ENCODE data around the gene TANC1. TPM values are rescaled to one million over a fixed set of nuclear protein-coding genes. Genes with fewer than 3 reads are reported as not detected.

The TANC1 gene
- total RNA-seq, 2 experiments from 2014 or later: 0.70 to 0.92 TPM

DNA sequence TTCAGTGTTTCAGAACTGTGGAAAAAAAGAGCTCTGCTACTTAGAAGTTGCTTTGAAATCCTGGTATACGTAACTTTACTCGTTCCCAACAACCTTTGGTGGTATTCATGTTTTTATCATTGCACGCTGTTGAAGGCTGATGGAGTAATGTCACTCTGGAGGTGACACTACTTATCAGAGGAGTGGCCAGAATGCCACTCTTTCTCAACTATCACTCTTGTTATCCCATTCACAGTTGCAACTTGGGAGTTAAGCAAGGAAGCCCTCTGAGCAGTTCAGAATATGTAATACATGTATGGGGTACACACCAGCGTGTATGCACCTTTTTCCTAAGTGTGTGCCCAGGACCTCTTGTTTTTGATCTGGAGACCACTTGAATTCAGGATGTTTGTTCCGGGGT, 53.6 kb downstream of the TANC1 start:
- H3K4me1 Mint-ChIP-seq (ENCODE audit: low read depth): no peaks in the 10 kb centered on the region
- POLR2A ChIA-PET: no interaction called here
- no peak for ATAC-seq
- no peaks in the 10 kb centered on the region for H3K9me3 Mint-ChIP-seq
- TF ChIP-seq, protein P1, sequence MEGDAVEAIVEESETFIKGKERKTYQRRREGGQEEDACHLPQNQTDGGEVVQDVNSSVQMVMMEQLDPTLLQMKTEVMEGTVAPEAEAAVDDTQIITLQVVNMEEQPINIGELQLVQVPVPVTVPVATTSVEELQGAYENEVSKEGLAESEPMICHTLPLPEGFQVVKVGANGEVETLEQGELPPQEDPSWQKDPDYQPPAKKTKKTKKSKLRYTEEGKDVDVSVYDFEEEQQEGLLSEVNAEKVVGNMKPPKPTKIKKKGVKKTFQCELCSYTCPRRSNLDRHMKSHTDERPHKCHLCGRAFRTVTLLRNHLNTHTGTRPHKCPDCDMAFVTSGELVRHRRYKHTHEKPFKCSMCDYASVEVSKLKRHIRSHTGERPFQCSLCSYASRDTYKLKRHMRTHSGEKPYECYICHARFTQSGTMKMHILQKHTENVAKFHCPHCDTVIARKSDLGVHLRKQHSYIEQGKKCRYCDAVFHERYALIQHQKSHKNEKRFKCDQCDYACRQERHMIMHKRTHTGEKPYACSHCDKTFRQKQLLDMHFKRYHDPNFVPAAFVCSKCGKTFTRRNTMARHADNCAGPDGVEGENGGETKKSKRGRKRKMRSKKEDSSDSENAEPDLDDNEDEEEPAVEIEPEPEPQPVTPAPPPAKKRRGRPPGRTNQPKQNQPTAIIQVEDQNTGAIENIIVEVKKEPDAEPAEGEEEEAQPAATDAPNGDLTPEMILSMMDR (IDR thresholded peaks at IDR 0.05): no peak
- no peak overlapping the region for H3K27ac Mint-ChIP-seq
- intact Hi-C loops (cut with micrococcal nuclease): no loop called here
- H3K36me3 Mint-ChIP-seq (ENCODE audit: low read depth): no peaks in the 10 kb centered on the region
- CTCF ChIA-PET: no interaction called here
- no peak overlapping the region for H3K4me3 Mint-ChIP-seq
- DNase-seq: no peak
- no peaks in the 10 kb centered on the region for H3K27me3 Mint-ChIP-seq

DNA sequence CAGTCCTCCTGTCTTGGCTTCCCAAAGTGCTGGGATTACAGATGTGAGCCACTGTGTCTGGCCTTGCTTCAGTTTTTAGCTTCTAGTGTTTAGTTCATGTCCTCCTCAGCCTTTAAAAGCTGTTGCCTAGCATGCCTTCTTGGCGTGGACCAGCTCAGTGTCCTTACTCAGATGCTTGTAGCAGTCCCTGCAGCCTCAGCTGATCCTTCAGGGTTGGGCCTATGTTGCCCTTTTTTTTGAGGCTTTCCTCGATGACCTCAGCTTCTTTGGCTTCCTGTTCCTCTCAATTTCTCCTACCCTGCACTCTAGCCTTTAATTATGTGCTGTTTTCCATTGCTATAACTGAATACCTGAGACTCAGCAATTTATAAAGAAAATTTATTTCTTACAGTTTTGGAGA, 57.7 kb downstream of the TANC1 start:
- DNase-seq: no peak
- H3K27ac Mint-ChIP-seq: no peak overlapping the region
- no peaks in the 10 kb centered on the region for H3K27me3 Mint-ChIP-seq
- intact Hi-C loops (cut with micrococcal nuclease): no loop called here
- H3K4me1 Mint-ChIP-seq (ENCODE audit: low read depth): no peaks in the 10 kb centered on the region
- POLR2A ChIA-PET: no interaction called here
- TF ChIP-seq, protein P1 (IDR thresholded peaks at IDR 0.05): no peak
- no peak overlapping the region for H3K4me3 Mint-ChIP-seq
- ATAC-seq: no peak
- H3K36me3 Mint-ChIP-seq (ENCODE audit: low read depth): no peaks in the 10 kb centered on the region
- CTCF ChIA-PET: no interaction called here
- H3K9me3 Mint-ChIP-seq: no peaks in the 10 kb centered on the region

DNA sequence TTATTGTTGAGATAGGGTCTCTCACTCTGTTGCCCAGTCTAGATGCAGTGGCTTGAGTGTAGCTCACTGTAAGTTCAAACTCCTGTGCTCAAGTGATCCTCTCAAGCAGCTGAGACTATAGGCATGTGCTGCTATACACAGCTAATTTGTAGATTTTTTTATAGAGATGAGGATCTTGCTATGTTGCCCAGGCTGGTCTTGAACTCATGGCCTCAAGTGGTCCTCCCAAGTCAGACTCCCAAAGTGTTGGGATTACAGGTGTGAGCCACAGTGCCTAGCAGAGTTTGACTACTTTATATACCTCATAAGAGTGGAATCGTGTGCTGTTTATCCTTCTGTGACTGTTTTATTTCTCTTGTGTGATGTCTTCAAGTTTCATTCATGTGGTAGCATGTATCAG, 60.3 kb downstream of the TANC1 start:
- no peak for ATAC-seq
- TF ChIP-seq, protein P1 (IDR thresholded peaks at IDR 0.05): no peak
- DNase-seq: no peak
- no peaks in the 10 kb centered on the region for H3K9me3 Mint-ChIP-seq
- H3K4me1 Mint-ChIP-seq (ENCODE audit: low read depth): peaks cover 4% of the 10 kb centered on the region
- ChIA-PET POLR2A (no interaction called here), CTCF (no interaction called here)
- no peak overlapping the region for H3K4me3 Mint-ChIP-seq
- H3K27ac Mint-ChIP-seq: no peak overlapping the region
- intact Hi-C loops (cut with micrococcal nuclease): no loop called here
- H3K27me3 Mint-ChIP-seq: no peaks in the 10 kb centered on the region
- H3K36me3 Mint-ChIP-seq (ENCODE audit: low read depth): no peaks in the 10 kb centered on the region

DNA sequence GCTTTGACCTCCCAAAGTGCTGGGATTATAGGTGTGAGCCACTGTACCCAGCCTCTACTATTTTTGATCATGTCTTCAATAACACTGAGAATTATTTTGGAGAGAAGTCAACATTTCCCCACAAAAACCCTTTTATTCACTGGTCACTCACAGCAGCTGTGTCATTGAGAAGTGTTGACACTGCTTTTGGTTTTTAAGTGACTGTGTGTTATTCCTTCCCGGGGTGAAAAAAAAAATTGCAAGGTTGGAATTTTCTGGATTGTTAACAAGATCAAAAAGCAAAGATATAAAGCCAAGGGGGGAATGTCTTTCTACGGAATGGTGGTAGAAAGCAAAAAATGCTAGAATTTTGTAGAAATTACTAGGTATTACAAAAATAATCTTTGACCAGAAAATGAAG, 61.5 kb downstream of the TANC1 start:
- CTCF ChIA-PET: no interaction called here
- intact Hi-C loops (cut with micrococcal nuclease): no loop called here
- POLR2A ChIA-PET: no interaction called here
- H3K4me1 Mint-ChIP-seq (ENCODE audit: low read depth): peaks cover 4% of the 10 kb centered on the region
- ATAC-seq (no peak), DNase-seq (no peak)
- no peaks in the 10 kb centered on the region for H3K27me3 Mint-ChIP-seq
- H3K9me3 Mint-ChIP-seq: no peaks in the 10 kb centered on the region
- H3K36me3 Mint-ChIP-seq (ENCODE audit: low read depth): no peaks in the 10 kb centered on the region
- no peak overlapping the region for H3K27ac Mint-ChIP-seq
- no peak overlapping the region for H3K4me3 Mint-ChIP-seq
- TF ChIP-seq, protein P1 (IDR thresholded peaks at IDR 0.05): no peak

DNA sequence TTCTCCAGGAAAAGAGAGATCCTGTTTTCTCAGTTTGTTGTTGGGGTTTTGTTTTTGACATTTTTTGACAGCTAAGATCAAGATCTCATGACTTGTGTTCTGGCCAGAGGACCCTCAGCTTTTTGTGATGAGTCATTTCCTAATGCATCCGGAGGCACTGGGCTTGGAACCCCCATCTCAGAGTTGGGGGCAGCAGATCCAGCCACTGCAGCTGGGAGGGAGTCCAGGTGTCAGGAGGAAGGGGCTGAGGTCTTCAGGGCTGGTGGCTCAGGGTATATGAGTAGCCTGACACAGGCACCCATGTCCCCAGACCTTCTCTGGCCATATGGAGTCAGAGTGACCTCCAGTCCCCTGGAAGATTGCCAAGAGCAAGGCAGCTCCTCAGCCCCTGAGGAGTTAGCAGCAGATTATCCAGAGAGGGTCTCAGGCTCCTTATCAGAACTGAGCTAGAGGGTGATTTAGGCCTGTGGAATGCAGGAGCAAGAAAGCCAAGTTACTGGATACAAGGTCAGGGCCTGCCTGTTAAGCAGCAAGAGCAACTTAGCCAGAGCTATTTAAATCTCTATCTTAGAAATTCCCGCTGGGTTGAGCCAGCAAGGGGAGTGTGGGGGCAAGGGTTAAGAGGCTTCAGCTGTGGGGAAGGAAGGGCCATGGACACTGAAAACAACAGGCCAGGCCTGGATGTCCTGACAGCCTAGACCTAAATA, 62.4 kb downstream of the TANC1 start:
- POLR2A ChIA-PET: no interaction called here
- Mint-ChIP-seq H3K27me3 (no peaks in the 10 kb centered on the region), H3K9me3 (no peaks in the 10 kb centered on the region), H3K27ac (no peak overlapping the region), H3K36me3 (ENCODE audit: low read depth) (no peaks in the 10 kb centered on the region), H3K4me1 (ENCODE audit: low read depth) (peaks cover 4% of the 10 kb centered on the region), H3K4me3 (no peak overlapping the region)
- DNase-seq (no peak), ATAC-seq (no peak)
- CTCF ChIA-PET: interaction anchor here (1.6 kb wide), 1 partner anchor 88 kb away, joined by 4 read pairs; no protein-coding TSS in a partner anchor
- TF ChIP-seq, protein P1 (IDR thresholded peaks at IDR 0.05): no peak
- intact Hi-C loops (cut with micrococcal nuclease): no loop called here
